HCEC 1CT (cell line): Measurements from ENCODE around the gene CCDC9.
"Not testable (repeated sequence)": the region's sequence is repeated elsewhere in the genome, so short reads cannot be mapped to it uniquely, and the experiment has no call there.

ENCODE experiments used
- DNase-seq: peaks from one replicate; pipeline ENCODE4 v3.0.0-alpha.2; 2017

The CCDC9 gene

DNA sequence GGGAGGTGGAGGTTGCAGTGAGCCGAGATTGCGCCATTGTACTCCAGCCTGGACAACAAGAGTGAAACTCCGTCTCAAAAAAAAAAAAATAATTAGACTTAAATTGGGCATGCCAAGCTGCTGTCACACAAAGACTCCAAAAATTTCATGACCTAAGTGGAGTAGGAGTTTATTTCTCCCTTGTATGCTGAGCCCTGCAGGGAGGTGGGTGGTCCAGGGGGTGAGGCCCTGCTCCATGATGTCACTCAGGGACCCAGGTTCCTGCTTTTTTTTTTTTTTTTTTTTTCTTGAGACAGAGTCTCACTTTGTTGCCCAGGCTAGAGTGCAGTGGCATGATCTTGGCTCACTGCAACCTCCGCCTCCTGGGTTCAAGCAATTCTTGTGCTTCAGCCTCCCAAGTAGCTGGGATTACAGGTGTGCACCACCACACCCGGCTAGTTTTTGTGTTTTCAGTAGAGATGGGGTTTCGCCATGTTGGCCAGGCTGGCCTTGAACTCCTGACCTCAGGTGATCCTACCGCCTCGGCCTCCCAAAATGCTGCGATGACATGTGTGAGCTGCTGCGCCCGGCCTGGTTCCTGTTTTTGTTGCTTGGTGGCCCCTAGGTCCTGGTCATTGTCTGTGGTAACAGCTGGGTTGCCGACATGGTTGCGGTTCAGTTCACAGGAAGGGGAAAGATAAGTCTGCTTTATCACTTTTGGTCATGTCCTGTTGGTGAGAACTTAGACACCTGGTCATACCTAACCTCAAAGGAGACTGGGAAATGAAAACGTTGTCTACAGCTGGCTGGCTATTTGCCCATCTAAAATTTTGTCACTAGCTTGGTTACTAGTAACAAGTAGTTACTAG is 5.8 kb downstream of the CCDC9 start:
- DNase-seq: not testable (repeated sequence)

DNA sequence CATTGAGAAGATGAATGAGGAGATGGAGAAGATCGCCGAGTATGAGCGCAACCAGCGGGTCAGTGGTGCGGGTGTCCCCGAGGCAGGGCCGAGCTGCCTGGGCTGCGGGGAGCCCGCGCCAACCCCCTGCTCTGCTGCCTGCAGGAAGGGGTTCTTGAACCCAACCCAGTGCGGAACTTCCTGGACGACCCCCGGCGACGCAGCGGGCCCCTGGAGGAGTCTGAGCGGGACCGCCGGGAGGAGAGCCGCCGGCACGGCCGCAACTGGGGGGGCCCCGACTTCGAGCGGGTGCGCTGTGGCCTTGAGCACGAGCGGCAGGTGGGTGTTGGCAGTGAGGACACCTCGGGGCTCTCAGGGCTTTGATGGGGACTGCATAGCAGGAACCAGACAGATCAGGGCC is 8.3 kb downstream of the CCDC9 start:
- no peak for DNase-seq

GRCh38 chr19:47266401-47266941 is 10.1 kb downstream of the CCDC9 start:
- no peak for DNase-seq

DNA sequence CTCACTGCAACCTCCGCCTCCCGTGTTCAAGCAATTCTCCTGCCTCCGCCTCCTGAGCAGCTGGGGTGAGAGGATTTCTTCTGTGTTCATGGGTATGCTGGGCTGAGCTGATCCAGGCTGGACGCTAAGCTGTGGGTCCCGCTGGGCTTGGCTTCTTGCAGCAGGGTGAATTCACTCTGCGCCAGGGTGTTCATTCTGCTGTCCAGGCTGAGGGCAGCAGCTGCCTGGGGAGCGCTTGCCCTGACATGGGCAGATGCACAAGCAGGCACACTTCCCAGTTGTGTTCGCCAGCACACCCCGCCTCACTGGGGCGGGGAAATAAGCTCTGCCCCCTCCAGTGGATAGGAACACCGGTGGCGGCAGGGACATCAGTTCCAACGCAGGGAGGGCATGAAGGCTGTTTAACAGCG is 11.0 kb downstream of the CCDC9 start:
- DNase-seq: no peak

DNA sequence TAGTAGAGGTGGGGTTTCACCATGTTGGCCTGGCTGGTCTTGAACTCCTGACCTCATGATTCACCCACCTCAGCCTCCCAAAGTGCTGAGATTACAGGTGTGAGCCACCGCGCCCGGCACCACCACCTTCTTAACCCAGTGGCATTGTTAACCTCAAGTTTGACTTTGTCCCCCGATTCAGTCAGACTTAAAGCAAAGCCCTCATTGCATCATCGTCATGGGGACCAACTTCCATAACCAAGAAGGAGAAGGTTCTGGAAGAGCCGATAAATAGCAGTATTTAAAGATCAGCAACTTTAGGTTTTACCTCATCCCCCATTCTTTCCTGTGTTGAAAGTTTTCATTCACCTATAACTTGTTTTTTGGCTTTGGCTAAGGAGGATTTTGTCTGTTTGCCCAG is 11.7 kb downstream of the CCDC9 start:
- DNase-seq: no peak

DNA sequence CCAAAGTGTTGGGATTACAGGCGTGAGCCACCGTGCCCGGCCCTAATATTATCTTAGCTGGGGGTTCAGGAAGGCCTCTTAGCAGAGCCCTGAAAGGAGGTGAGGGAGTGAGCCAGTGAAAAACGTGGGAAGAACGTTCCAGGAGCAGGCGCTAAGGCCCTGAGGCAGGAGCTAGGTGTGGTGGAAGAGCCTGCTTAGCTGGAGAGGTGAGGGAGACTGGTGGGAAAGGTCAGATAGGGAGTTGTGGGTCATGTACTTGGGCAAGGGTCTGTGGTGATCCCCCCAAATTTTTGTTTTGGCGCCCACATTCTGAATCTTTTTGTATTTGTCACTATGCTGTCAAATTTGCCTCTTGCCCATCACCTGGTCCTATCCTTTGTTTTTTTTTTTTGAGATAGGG is 13.3 kb downstream of the CCDC9 start:
- no peak for DNase-seq

- no peak for DNase-seq
These were observed 14.1 kb downstream of the CCDC9 start for GRCh38 chr19:47270408-47270807.

DNA sequence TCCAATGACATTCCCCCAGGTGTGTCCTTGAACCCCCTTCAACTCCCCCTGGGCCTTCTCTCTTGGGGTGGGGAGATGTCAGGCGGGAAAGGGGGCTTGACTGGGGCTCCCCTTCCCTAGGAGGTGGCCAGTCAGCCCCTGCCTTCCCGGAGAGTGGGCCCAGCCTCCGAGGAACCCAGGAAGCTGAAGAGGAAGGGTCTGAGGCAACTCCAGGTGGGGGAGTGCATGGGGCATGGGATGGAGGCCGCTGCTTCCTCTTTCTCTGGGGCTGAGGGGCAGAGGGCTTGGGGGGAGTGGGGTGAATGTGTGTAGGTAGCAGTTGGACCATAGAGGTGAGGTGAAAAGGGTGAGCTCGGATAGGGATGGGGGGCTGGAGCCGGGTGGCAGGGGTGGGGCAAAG is 15.6 kb downstream of the CCDC9 start:
- DNase-seq: no peak

DNA sequence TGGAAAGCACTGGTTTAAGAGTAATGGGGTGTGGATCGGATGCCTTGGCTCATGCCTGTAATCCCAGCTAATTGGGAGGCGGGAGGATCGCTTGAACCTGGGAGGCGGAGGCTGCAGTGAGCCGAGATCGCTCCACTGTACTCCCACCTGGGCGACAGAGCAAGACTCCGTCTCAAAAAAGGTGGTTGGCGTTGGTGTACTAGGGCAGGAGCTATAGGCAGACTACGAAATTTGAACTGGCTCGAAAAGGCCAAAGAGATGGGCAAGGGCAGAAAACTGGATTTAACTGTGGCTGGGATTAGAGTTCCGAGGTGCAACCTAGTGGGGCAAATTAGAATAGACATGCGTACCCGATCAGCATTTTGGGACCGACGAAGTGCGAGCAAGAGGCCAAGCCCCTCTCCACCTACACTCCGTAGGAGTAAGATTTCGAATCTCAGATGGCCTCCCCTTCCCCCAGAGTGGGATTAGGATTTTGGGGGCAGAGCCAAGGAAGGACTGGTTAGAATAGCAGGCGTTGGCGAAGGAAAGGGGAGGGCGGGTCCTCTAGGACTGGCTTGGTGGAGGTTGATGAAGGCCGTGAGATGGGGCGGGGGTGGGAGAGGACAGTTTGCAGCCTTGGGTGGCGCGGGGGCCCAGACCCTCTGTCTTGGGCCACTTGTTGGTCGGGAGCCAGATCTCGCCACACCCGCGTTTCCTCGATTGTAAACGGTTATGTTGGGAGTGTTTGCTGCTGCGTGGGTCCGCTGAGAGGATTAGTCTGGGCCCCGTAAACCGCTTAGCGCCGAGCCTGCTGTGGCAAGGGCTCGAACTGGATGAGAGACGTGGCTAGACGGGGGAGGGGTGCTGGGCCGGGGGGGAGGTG is 16.4 kb downstream of the CCDC9 start:
- peak; percentile 61 for DNase-seq

DNA sequence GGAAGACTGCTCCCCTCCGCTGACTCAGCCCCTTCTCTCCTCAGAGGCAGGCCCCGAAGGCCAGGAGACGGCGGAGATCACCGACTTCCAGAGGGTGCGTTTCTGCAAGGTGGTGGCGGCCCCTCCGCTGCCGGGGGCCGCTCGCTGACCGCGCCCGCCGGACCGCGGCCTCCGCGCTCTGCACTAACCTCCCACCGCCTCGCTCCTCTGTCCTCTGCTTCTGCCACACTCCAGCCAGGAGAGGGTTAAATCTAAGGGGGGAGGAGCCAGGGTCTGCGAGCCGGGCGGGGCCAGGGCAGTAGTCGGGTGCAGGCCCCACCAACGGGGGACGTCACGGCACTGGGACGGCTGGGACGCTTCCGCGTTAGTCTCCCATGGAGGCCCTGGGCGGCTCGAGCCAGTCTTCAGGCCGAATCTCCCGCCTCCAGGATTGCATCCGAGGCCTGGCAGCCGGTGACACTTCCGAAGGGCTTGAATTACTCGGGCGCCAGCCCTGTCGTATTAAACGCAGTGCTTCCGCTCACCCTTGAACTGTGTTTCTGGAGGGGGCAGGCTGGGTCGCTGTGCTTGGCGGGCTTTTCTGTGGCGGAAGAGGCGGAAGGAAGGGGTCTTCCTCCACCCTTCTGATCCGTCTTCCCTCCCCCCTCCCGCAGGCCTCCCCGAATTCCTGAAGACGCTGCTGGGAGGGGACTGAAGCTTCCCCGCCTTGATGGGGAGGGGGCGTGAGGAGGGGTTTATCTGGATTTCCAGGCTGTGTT is 17.2 kb downstream of the CCDC9 start:
- peak; percentile 92 for DNase-seq

DNA sequence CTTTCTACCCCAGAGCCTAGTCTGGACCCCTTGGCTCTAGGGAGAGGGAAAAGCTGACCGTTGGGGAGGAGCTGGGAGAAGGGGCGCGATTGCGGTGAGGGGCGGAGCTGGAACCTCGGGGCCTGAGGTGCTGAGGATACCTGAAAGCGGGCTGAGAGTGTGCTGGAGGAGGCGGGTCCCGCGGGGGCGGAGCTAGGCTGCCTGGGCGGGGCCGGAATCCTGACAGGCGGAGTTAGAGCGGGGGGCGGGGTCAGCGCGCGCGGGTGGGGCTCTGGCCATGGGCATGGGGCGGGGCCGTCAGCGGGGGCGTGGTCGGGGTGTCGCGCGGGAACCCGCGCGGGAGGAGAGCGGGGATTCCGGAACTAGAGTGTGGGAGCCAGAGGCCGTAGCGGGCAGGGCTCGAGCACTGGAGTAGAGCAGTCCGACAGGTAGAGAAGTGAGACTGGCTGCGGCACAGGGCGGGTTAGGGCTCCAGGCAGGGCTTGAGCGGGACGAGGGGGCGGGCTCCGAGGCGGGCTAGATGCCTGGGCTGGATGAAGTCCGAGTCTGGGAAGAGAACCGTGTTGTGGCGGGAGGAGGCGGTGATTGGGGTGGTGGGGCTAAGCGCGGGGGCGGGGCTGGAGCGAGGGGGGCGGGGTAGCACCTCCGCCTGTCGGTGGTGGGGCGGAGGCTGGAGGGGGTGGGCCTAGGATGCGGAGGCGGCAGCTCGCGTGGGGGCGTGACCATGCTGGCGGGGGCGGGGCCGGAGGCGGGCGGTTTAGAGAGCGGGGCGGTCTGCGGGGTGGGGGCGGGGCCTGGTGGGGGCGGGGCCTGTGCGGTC is 18.0 kb downstream of the CCDC9 start, which contains the start of gene INAFM1:
Gene INAFM1, plus strand, starts transcription at position 815 of the 820 bp plus-strand sequence. CDS start 35 bp downstream, outside the sequence.
- DNase-seq: peak; percentile 88

GRCh38 chr19:47274891-47275761 is 18.8 kb downstream of the CCDC9 start:
- DNase-seq: peak; percentile 17

- peak; percentile 13 for DNase-seq
These were observed 19.6 kb downstream of the CCDC9 start for GRCh38 chr19:47275791-47276461.

- not testable (repeated sequence) for DNase-seq
These were observed 20.2 kb downstream of the CCDC9 start for GRCh38 chr19:47276513-47276912.

DNA sequence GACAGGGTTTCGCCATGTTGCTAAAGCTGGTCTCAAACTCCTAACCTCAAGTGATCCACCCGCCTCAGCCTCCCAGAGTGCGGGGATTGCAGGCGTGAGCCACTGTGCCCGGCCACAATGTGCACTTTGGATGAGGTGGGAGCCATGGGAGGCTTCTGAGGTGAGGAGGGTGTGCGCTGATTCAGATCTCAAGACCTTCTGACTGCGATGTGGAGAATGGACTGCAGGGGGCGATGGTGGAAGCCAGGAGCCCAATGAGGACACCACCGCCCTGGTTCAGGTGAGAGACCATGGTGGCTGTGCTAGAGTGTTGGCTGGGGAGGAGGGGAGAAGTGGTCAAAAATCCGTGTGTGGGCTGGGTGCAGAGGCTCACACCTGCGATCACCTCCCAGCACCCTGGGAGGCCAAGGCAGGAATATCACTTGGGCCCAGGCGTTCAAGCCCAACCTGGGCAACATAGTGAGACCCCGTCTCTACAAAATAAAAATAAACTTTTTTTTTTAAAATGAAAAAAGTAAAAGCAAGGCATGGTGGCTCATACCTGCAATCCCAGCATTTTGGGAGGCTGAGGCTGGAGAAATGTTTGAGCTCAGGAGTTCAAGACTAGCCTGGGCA is 24.0 kb downstream of the CCDC9 start:
- no peak for DNase-seq

- no peak for DNase-seq
These were observed 27.2 kb downstream of the CCDC9 start for GRCh38 chr19:47283405-47284059.

- peak; percentile 36 for DNase-seq
These were observed 28.1 kb downstream of the CCDC9 start for GRCh38 chr19:47284324-47284899.

- DNase-seq: peak; percentile 62
These were observed 39.7 kb downstream of the CCDC9 start for GRCh38 chr19:47296036-47296435.

DNA sequence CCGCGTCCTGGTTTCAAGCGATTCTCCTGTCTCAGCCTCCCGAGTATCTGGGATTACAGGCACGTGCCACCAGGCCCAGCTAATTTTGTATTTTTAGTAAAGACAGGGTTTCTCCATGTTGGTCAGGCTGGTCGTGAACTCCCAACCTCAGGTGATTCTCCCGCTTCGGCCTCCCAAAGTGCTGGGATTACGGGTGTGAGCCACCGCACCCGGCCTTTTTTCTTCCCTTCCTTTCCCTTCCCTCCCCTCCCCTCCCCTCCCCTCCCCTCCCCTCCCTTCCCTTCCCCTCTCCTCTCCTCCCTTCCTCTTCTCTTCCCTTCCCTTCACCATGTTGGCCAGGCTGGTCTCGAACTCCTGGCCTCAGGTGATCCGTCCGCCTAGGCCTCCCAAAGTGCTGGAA is 44.5 kb downstream of the CCDC9 start:
- DNase-seq: not testable (repeated sequence)
